OCI-LY3 (cell line): ENCODE data around the gene INKA2.

ENCODE experiments used
- H2AFZ ChIP-seq: fragments of 200-600, 300-600 bp; shearing (Covaris generic); 2 replicates; pipeline ENCODE4 v1.6.0; 2014; ENCODE audit warnings: antibody characterized with exemption, low read depth, low read length
- H3K27ac ChIP-seq: fragments of 200-600, 300-600 bp; sonication (generic); 2 replicates; pipeline ENCODE4 v1.5.1; 2014; ENCODE audit warnings: mild to moderate bottlenecking, low read length, moderate library complexity, mixed read lengths
- H3K27me3 ChIP-seq: fragments of 200-600, 300-600 bp; sonication (generic); 2 replicates; pipeline ENCODE4 v1.6.1; 2014; ENCODE audit warnings: low read depth, low read length, mixed read lengths
- H3K36me3 ChIP-seq: fragments of 200-600, 300-600 bp; sonication (generic); replicated peaks from 2 replicates; pipeline ENCODE3; 2014; ENCODE audit warnings: low read depth, low read length, mixed read lengths
- H3K4me1 ChIP-seq: fragments of 300-600, 200-600 bp; sonication (generic); 2 replicates; pipeline ENCODE4 v1.6.1; 2014; ENCODE audit warnings: low read length, mixed read lengths
- H3K4me2 ChIP-seq: fragments of 200-600, 300-600 bp; sonication (generic); 2 replicates; pipeline ENCODE4 v1.6.1; 2014; ENCODE audit warnings: low read length, mixed read lengths
- H3K4me3 ChIP-seq: fragments of 300-600, 200-600 bp; sonication (generic); 2 replicates; pipeline ENCODE4 v1.5.1; 2014; ENCODE audit warnings: antibody characterized with exemption, mild to moderate bottlenecking, low read length, moderate library complexity
- H3K79me2 ChIP-seq: fragments of 300-600, 200-600 bp; shearing (Covaris generic); 2 replicates; pipeline ENCODE4 v1.6.1; 2014; ENCODE audit warnings: mild to moderate bottlenecking, low read length, mixed read lengths
- H3K9ac ChIP-seq: fragments of 300-600, 200-600 bp; shearing (Covaris generic); 2 replicates; pipeline ENCODE4 v1.6.0; 2014; ENCODE audit warnings: mild to moderate bottlenecking, low read length, moderate library complexity
- H3K9me3 ChIP-seq: fragments of 200-600, 300-600 bp; shearing (Covaris generic); 2 replicates; pipeline ENCODE4 v1.6.1; 2014; ENCODE audit warnings: low read length, mixed read lengths; ENCODE audit not compliant: insufficient read depth
- H4K20me1 ChIP-seq: fragments of 200-600, 300-600 bp; sonication (generic); 2 replicates; pipeline ENCODE4 v1.6.1; 2016; ENCODE audit warnings: low read length, mixed read lengths; ENCODE audit not compliant: insufficient read depth
- EZH2phosphoT487 ChIP-seq: fragments of 200-600 bp; shearing (Covaris generic); IDR thresholded peaks from 2 replicates; pipeline ENCODE4 v1.6.1; 2018; ENCODE audit warnings: antibody characterized with exemption, mixed run types, low read depth
- TF ChIP-seq, protein P1 (sequence below): fragments of 200-600, 300-600 bp; sonication (generic); IDR thresholded peaks from 2 replicates; pipeline ENCODE4 v1.5.1; 2014; ENCODE audit warnings: antibody characterized with exemption, low read length, low read depth

INKA2 gene

DNA sequence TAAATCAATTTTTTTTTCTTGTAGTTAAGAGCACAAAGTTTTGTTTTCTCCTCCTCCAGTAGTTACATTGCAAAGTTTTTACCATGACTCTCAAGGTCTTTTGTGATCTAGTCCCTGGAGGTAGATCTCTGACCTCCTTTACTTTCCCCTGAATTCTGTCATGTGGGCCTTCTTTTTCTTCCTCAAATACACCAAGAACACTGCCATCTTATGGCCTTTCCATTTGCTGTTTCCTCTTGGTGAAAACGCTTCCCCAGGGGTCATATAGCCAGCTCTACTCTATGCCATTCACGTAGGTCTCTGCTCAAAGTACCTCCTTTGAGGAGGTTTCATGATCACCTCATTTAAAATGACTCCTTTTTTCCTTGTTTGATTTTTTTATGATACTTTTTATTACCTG is 19.2 kb upstream of the INKA2 start:
- Histone ChIP-seq H3K4me2 (no peak overlapping the region), H3K9me3 (no peaks in the 10 kb centered on the region), H2AFZ (no peak overlapping the region), H3K36me3 (peaks cover 24% of the 10 kb centered on the region), H3K27me3 (no peaks in the 10 kb centered on the region), H4K20me1 (no peaks in the 10 kb centered on the region), H3K9ac (no peak overlapping the region), H3K27ac (no peak overlapping the region), H3K79me2 (peaks cover 39% of the 10 kb centered on the region), H3K4me1 (peaks cover 12% of the 10 kb centered on the region), H3K4me3 (no peak overlapping the region)
- TF ChIP-seq, protein P1, sequence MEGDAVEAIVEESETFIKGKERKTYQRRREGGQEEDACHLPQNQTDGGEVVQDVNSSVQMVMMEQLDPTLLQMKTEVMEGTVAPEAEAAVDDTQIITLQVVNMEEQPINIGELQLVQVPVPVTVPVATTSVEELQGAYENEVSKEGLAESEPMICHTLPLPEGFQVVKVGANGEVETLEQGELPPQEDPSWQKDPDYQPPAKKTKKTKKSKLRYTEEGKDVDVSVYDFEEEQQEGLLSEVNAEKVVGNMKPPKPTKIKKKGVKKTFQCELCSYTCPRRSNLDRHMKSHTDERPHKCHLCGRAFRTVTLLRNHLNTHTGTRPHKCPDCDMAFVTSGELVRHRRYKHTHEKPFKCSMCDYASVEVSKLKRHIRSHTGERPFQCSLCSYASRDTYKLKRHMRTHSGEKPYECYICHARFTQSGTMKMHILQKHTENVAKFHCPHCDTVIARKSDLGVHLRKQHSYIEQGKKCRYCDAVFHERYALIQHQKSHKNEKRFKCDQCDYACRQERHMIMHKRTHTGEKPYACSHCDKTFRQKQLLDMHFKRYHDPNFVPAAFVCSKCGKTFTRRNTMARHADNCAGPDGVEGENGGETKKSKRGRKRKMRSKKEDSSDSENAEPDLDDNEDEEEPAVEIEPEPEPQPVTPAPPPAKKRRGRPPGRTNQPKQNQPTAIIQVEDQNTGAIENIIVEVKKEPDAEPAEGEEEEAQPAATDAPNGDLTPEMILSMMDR: 0 out of 2 replicates have a peak, but pooled peaks have one; percentile 14
- no peak for TF ChIP-seq EZH2phosphoT487

DNA sequence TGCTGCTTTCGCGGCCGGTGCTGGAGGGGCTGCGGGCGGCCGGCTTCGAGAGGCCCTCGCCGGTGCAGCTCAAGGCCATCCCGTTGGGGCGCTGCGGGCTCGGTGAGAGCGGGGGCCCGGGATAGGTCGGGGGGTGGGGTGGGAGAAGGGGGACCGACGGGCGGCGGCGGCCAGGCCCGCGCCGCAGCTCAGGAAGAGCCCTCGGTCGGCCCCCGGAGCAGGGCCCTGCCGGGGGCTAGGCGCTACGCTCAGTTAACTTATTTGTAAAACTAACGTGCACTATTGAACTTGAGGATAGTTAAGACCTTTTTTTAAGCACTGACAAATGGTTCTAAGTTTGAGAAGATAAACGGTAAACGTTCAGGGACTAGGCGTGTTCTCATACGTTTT is 16.9 kb upstream of the INKA2 start:
- peak overlapping the region; percentile 98 for H3K4me3 ChIP-seq
- no peaks in the 10 kb centered on the region for H3K27me3 ChIP-seq
- peak overlapping the region; percentile 98 for H3K4me2 ChIP-seq
- H3K4me1 ChIP-seq: peaks cover 12% of the 10 kb centered on the region
- H3K79me2 ChIP-seq: peaks cover 39% of the 10 kb centered on the region
- peaks cover 10% of the 10 kb centered on the region for H3K36me3 ChIP-seq
- TF ChIP-seq, protein P1: no peak
- no peak for TF ChIP-seq EZH2phosphoT487
- H3K9me3 ChIP-seq: no peaks in the 10 kb centered on the region
- peak overlapping the region; percentile 94 for H3K9ac ChIP-seq
- H4K20me1 ChIP-seq: no peaks in the 10 kb centered on the region
- H3K27ac ChIP-seq: peak overlapping the region; percentile 77
- H2AFZ ChIP-seq: peak overlapping the region; percentile 88; the same call in 1 of the 2 replicates

DNA sequence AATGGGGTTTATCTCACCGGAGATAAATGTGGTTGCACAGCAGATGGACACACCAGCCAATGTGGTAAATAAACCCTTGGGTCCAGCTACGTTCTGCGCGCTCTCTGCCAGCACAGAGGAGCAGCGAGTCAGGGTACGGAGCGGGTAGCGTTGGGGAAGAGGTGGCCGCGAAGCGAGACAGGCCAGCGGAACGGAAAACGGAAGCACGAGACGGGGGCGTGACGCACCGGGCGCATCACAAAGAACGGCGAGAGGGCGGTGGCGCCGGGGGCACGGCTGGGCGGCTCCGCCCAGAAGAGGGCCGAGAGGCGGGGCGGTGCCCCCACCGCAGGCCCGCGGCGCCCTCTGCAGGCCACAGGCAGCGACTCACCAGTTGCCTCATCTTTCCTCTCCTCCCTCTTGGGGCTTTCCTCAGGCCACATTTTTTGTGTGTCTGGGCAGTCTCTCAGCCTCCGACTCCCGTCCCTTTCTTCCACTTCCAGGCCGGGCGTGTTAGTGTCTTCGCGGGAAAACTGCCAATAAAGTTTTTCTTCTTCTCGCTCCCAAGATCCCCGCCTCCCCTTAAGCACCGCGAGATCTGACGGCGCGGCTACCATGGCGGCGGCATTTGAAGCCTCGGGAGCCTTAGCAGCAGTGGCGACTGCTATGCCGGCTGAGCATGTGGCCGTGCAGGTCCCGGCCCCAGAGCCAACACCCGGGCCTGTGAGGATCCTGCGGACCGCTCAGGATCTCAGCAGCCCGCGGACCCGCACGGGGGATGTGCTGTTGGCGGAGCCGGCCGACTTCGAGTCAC is 16.3 kb upstream of the INKA2 start, which contains the start of gene DDX20:
Gene DDX20, plus strand, starts transcription at position 571 of the 793 bp plus-strand sequence. Its CDS starts 24 bp downstream, at position 595.
- no peaks in the 10 kb centered on the region for H3K9me3 ChIP-seq

DNA sequence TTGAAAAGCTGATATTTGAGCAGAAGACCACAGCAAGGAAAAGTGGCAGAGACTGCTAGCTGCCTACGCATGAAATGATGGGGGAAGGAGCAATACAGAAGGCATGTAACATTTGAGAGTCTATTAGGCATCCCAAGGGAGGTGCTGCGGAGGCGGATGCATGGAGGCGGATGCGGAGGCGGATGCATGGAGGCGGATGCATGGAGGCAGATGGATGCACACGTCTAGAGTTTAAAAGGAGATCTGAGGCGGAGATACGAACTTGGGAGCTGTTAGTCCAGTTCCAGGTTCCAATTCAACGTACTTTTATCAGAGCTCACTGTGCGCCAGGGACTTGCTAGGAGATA is 15.8 kb upstream of the INKA2 start:
- H4K20me1 ChIP-seq: no peaks in the 10 kb centered on the region
- H3K4me3 ChIP-seq: peak overlapping the region; percentile 98

More for the DNA sequence above, 16.3 kb upstream of the INKA2 start, which contains the start of gene DDX20:
- no peak for TF ChIP-seq EZH2phosphoT487
- TF ChIP-seq, protein P1: peak; percentile 90
- Histone ChIP-seq H3K4me1 (peaks cover 12% of the 10 kb centered on the region), H3K79me2 (peaks cover 39% of the 10 kb centered on the region), H3K27me3 (no peaks in the 10 kb centered on the region), H3K9ac (peak within 1 kb of the TSS; percentile 94), H4K20me1 (no peaks in the 10 kb centered on the region), H3K4me3 (peak within 1 kb of the TSS; percentile 98), H3K27ac (peak within 1 kb of the TSS; percentile 77), H2AFZ (peak within 1 kb of the TSS; percentile 88), H3K4me2 (peak within 1 kb of the TSS; percentile 98), H3K36me3 (peaks cover 4% of the 10 kb centered on the region)

More for the DNA sequence above, 15.8 kb upstream of the INKA2 start:
- TF ChIP-seq, protein P1: no peak
- no peak for TF ChIP-seq EZH2phosphoT487
- H3K36me3 ChIP-seq: no peaks in the 10 kb centered on the region
- peak overlapping the region; percentile 77 for H3K27ac ChIP-seq
- peaks cover 39% of the 10 kb centered on the region for H3K79me2 ChIP-seq
- H3K4me2 ChIP-seq: peak overlapping the region; percentile 98
- no peaks in the 10 kb centered on the region for H3K27me3 ChIP-seq
- peaks cover 12% of the 10 kb centered on the region for H3K4me1 ChIP-seq
- peak overlapping the region; percentile 77 for H2AFZ ChIP-seq
- H3K9me3 ChIP-seq: no peaks in the 10 kb centered on the region
- H3K9ac ChIP-seq: peak overlapping the region; percentile 94
